Effector memory CD4-positive, alpha-beta T cell (primary cell): ENCODE data around the gene SNAP23.

Experiments used
- DNase-seq, 3 donors: peaks; one replicate each; pipeline ENCODE4 v3.0.0-alpha.2; 2020
- H3K27ac ChIP-seq: 2 replicates; pipeline ENCODE4 v1.7.0; 2013; ENCODE audit warnings: mild to moderate bottlenecking, low read length, moderate library complexity; ENCODE audit not compliant: insufficient read depth, poor library complexity, severe bottlenecking
- H3K27me3 ChIP-seq: replicated peaks from 2 replicates; pipeline ENCODE4 v1.7.0; 2013; ENCODE audit warnings: mild to moderate bottlenecking, low read length; ENCODE audit not compliant: insufficient read depth, control insufficient read depth, poor library complexity, severe bottlenecking
- H3K36me3 ChIP-seq: 2 replicates; pipeline ENCODE4 v1.7.0; 2013; ENCODE audit warnings: mild to moderate bottlenecking, low read length, moderate library complexity; ENCODE audit not compliant: control insufficient read depth, insufficient read depth
- H3K4me1 ChIP-seq: 2 replicates; pipeline ENCODE4 v1.7.0; 2013; ENCODE audit warnings: low read length, mild to moderate bottlenecking; ENCODE audit not compliant: control insufficient read depth, insufficient read depth, poor library complexity, severe bottlenecking
- H3K4me3 ChIP-seq: 2 replicates; pipeline ENCODE4 v1.7.0; 2013; ENCODE audit warnings: low read length, low read depth, mild to moderate bottlenecking; ENCODE audit not compliant: insufficient read depth, poor library complexity, severe bottlenecking
- H3K9me3 ChIP-seq: 2 replicates; pipeline ENCODE4 v1.7.0; 2013; ENCODE audit warnings: mild to moderate bottlenecking, low read length, moderate library complexity; ENCODE audit not compliant: control insufficient read depth
- total RNA-seq, 3 donors: gene quantifications; one replicate each; lab custom pipeline; 2026; lab: John Stamatoyannopoulos, UW

SNAP23 gene
- 39.9 to 53.3 (median 48.6) reads per million in 3 donors for total RNA-seq

- Histone ChIP-seq H3K36me3 (no peaks in the 10 kb centered on the region), H3K27ac (peak within 1 kb of the TSS; percentile 73), H3K27me3 (no peaks in the 10 kb centered on the region), H3K4me1 (peaks cover 7% of the 10 kb centered on the region), H3K9me3 (no peaks in the 10 kb centered on the region), H3K4me3 (peak within 1 kb of the TSS; percentile 96)
- peak; percentile 64 to 80 (median 72) for DNase-seq
These were observed at the start of gene SNAP23 for GRCh38 chr15:42495361-42496212. Gene SNAP23 (plus strand): TSS chr15:42495634. CDS start chr15:42511847, 16,213 bp downstream.

- Histone ChIP-seq H3K27ac (no peak overlapping the region), H3K27me3 (no peaks in the 10 kb centered on the region), H3K4me3 (no peak overlapping the region), H3K36me3 (peaks cover 51% of the 10 kb centered on the region), H3K4me1 (no peaks in the 10 kb centered on the region), H3K9me3 (no peaks in the 10 kb centered on the region)
- DNase-seq: no peak
These were observed 47.8 kb upstream of the SNAP23 start for GRCh38 chr15:42447599-42447998.

DNA sequence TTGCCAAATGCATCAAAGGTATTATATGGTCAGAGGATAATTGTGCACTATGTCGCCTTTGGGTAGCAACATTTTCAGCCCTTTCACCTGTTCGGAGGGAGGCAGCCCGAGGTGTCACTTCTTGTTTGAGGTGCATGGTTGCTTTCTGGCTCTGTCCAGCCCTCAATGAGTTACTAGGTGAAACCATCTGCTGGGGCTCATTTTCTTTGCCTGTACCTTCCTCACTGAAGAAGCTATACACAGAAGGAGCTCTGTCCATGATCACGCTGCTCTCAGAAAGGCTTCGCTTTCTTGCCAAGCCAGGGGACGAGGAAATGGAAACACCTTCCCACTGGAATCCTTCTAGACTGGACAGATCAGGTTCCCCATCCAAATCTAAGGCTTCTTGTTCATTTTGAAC, 47.2 kb upstream of the SNAP23 start:
- H3K9me3 ChIP-seq: no peaks in the 10 kb centered on the region
- H3K27ac ChIP-seq: no peak overlapping the region
- no peaks in the 10 kb centered on the region for H3K4me1 ChIP-seq
- no peak for DNase-seq
- H3K36me3 ChIP-seq: peaks cover 51% of the 10 kb centered on the region
- no peak overlapping the region for H3K4me3 ChIP-seq
- no peaks in the 10 kb centered on the region for H3K27me3 ChIP-seq

DNA sequence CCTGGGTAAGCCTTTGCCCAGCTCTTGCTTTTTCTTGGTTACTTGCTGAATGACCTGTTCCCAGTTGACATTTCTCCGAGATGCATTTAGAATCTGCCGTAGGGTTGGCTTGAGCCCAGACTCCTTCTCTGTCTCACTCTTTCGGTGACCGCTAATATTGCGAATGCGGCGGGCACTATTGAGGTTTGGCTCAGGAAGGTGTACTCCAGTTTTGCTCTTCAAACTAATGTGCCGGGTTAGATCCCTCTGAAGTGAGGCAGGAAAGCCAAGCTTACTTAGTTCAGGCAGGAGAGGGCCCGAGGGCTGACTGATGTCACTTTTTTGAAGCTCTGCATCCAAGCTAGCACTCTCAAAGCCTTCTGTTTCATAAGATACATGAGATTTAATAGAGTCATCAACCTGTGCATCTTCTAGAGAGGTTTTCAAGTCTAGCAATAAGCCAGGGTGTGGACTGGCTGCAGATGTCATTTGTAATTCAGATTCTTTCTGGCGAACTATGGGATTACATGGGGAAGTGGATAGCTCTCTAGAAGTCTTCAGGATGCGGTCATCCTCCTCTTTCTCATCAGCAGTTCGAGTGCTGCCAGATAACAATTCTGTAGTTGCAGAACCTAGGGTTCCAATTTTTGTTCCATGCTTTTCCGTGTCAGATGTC, 45.5 kb upstream of the SNAP23 start:
- no peaks in the 10 kb centered on the region for H3K9me3 ChIP-seq
- H3K27ac ChIP-seq: no peak overlapping the region
- H3K27me3 ChIP-seq: no peaks in the 10 kb centered on the region
- H3K36me3 ChIP-seq: peaks cover 46% of the 10 kb centered on the region
- no peaks in the 10 kb centered on the region for H3K4me1 ChIP-seq
- no peak for DNase-seq
- no peak overlapping the region for H3K4me3 ChIP-seq

GRCh38 chr15:42450425-42450790, 45.0 kb upstream of the SNAP23 start:
- Histone ChIP-seq H3K4me1 (no peaks in the 10 kb centered on the region), H3K36me3 (peaks cover 46% of the 10 kb centered on the region)

DNA sequence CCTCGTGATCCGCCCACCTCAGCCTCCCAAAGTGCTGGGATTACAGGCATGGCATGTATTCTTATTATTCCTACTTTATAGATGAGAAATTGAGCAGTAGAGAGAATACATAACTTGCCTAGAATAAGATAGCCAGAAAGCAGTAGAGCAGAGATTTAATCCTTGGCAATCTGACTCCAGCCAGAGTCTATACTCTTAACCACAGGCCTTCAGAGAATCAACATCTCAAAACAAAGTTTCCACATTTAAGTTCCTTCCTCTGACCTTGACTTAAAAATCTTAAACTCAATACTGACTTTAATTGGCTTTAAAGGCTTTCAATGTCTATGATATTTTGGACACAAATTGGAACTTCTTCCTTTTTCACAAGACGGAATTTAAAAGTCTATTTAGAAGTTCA, 41.6 kb upstream of the SNAP23 start:
- no peak overlapping the region for H3K4me3 ChIP-seq
- H3K9me3 ChIP-seq: no peaks in the 10 kb centered on the region
- H3K4me1 ChIP-seq: no peaks in the 10 kb centered on the region
- DNase-seq: no peak
- no peaks in the 10 kb centered on the region for H3K27me3 ChIP-seq
- peaks cover 27% of the 10 kb centered on the region for H3K36me3 ChIP-seq
- no peak overlapping the region for H3K27ac ChIP-seq

More at GRCh38 chr15:42450425-42450790, 45.0 kb upstream of the SNAP23 start:
- no peaks in the 10 kb centered on the region for H3K9me3 ChIP-seq
- H3K4me3 ChIP-seq: no peak overlapping the region
- DNase-seq: no peak
- H3K27me3 ChIP-seq: no peaks in the 10 kb centered on the region
- no peak overlapping the region for H3K27ac ChIP-seq

- no peak overlapping the region for H3K4me3 ChIP-seq
- no peak for DNase-seq
- no peaks in the 10 kb centered on the region for H3K4me1 ChIP-seq
These were observed 38.9 kb upstream of the SNAP23 start for GRCh38 chr15:42456531-42456930.

GRCh38 chr15:42456971-42457370, 38.5 kb upstream of the SNAP23 start:
- no peak overlapping the region for H3K27ac ChIP-seq
- no peak overlapping the region for H3K4me3 ChIP-seq
- no peaks in the 10 kb centered on the region for H3K4me1 ChIP-seq
- DNase-seq: no peak
- H3K9me3 ChIP-seq: no peaks in the 10 kb centered on the region
- no peaks in the 10 kb centered on the region for H3K27me3 ChIP-seq
- no peaks in the 10 kb centered on the region for H3K36me3 ChIP-seq

More at GRCh38 chr15:42456531-42456930, 38.9 kb upstream of the SNAP23 start:
- peaks cover 3% of the 10 kb centered on the region for H3K36me3 ChIP-seq
- no peaks in the 10 kb centered on the region for H3K9me3 ChIP-seq
- H3K27ac ChIP-seq: no peak overlapping the region
- H3K27me3 ChIP-seq: no peaks in the 10 kb centered on the region

DNA sequence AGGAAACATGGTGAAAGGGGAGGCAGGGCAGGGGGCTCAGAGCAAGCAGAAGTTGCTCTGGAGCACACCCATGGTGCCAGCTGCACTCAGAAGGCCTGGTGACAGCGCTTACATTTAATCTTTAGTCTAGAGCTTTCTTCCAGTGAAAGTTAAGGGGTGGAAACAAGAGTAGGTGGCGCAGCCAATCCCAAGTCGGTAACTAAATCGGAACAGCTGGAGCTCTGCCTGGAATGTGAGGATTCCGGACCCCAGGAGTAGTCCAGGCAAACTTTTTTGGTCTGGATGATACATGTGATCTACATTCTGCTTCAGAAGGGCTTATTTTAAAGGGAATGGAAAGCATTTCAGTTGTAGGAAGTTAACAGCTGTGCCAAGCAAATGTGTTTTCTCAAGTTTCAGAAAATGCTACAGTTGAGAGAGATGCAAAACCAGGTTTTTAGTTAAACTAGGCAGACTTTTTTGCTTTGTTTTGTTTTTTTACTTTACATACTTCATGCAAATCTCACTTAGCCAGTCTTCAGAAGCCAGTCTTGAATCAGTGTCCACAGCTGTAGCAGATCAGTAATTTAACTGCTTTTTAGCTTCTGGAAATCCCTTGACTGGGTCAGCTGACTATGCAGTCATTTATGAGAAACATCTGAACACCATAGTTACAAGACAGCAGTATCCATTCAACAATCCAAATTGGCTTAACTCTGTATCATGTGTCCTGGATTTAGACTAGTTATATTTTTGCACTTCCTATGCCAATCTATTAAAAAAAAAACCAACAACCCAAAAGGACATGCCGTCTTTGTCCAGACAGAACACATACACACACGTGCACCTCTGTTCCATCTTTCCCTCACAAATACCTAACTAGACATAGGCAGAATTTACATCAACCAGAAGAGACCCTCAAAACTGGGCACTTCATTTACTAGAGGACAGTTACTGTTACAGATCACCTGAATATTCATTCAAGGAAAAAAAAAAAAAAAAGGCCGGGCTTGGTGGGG, 37.7 kb upstream of the SNAP23 start:
- H3K9me3 ChIP-seq: no peaks in the 10 kb centered on the region
- no peaks in the 10 kb centered on the region for H3K36me3 ChIP-seq
- H3K27ac ChIP-seq: no peak overlapping the region
- H3K4me1 ChIP-seq: no peaks in the 10 kb centered on the region
- no peak for DNase-seq
- H3K4me3 ChIP-seq: no peak overlapping the region
- H3K27me3 ChIP-seq: no peaks in the 10 kb centered on the region
